ENCODE measurements around the gene CGN. TPM values are rescaled to one million over a fixed set of nuclear protein-coding genes. Genes with fewer than 3 reads are reported as not detected.

Gene CGN
- total and polyA plus RNA-seq, 2 of the 13 experiments (the other 11 are each of a cell fraction or from before 2014, with no cell fraction given), result 0.75 to 0.81 TPM

GRCh38 chr1:151513626-151514121 is 2.5 kb downstream of the CGN start (continued):
- TF ChIP-seq HNF1A (IDR thresholded peaks at IDR 0.05; ENCODE audit: low read depth), result peak; percentile 88
- TF ChIP-seq HNF1A (CRISPR knock-in tag; IDR thresholded peaks at IDR 0.05; ENCODE audit: borderline replicate concordance), result peak; percentile 88; the same call in 1 of the 2 replicates
- TF ChIP-seq CCAR2 (optimal IDR thresholded peaks at IDR 0.05; ENCODE audit: low read depth, low read length), result no peak
- TF ChIP-seq CENPBD1 (CRISPR knock-in tag; IDR thresholded peaks at IDR 0.05; ENCODE audit: borderline replicate concordance, low read depth), result no peak
- no peak; the same call in 1 of the 2 replicates for TF ChIP-seq ZNF83 (CRISPR knock-in tag; IDR thresholded peaks at IDR 0.05; ENCODE audit: borderline replicate concordance)
- no peak for TF ChIP-seq DMTF1 (CRISPR knock-in tag; IDR thresholded peaks at IDR 0.05)
- TF ChIP-seq FOSL2 (CRISPR knock-in tag; IDR thresholded peaks at IDR 0.05), result 0 out of 2 replicates have a peak, but pooled peaks have one; percentile 23
- no peak for TF ChIP-seq ZFP41 (CRISPR knock-in tag; IDR thresholded peaks at IDR 0.05; ENCODE audit: borderline replicate concordance)
- no peak for TF ChIP-seq IKZF5 (CRISPR knock-in tag; IDR thresholded peaks at IDR 0.05)
- peak; percentile 29; the same call in 1 of the 2 replicates for TF ChIP-seq TFAP4 (IDR thresholded peaks at IDR 0.05; ENCODE audit: borderline replicate concordance, low read depth)
- no peak for TF ChIP-seq ARNT (IDR thresholded peaks at IDR 0.05)
- no peak for TF ChIP-seq ZNF441 (CRISPR knock-in tag; IDR thresholded peaks at IDR 0.05; ENCODE audit: borderline replicate concordance)
- TF ChIP-seq RXRA (CRISPR knock-in tag; IDR thresholded peaks at IDR 0.05), result 0 out of 2 replicates have a peak, but pooled peaks have one; percentile 26
- peak; percentile 92 for TF ChIP-seq ZEB1 (IDR thresholded peaks at IDR 0.05; ENCODE audit: insufficient replicate concordance, low read depth)
- peak; percentile 87 for TF ChIP-seq ZNF335 (CRISPR knock-in tag; IDR thresholded peaks at IDR 0.05)
- peak; percentile 42; the same call in 1 of the 2 replicates for TF ChIP-seq PRDM10 (CRISPR knock-in tag; IDR thresholded peaks at IDR 0.05; ENCODE audit: low read depth)
- TF ChIP-seq FOXM1 (CRISPR knock-in tag; IDR thresholded peaks at IDR 0.05), result no peak
